PFSK-1 (cell line): ENCODE results near the gene STK40.

ENCODE experiments used
- FOXP2 ChIP-seq: optimal IDR thresholded peaks from 2 replicates; pipeline ENCODE3; 2011; ENCODE audit warnings: borderline replicate concordance, control low read depth, inconsistent platforms; ENCODE audit not compliant: insufficient read depth; ENCODE audit errors: extremely low read length, extremely low read depth
- POLR2AphosphoS5 ChIP-seq: IDR thresholded peaks from 2 replicates; pipeline ENCODE4 v1.6.1; 2012; ENCODE audit warnings: low read depth, mild to moderate bottlenecking, control low read depth, low read length, moderate library complexity
- SIN3A ChIP-seq: IDR thresholded peaks from 2 replicates; pipeline ENCODE4 v1.6.1; 2012; ENCODE audit warnings: mild to moderate bottlenecking, low read length, moderate library complexity, borderline replicate concordance; ENCODE audit not compliant: insufficient read depth
- TAF1 ChIP-seq: IDR thresholded peaks from 2 replicates; pipeline ENCODE4 v1.6.1; 2012; ENCODE audit warnings: low read length, control low read depth, borderline replicate concordance; ENCODE audit not compliant: insufficient read depth
- TF ChIP-seq, protein P1 (sequence below), 2 experiments: IDR thresholded peaks; 2 replicates each; pipeline versions ENCODE4 v1.6.1 to v1.8.0; 2011 to 2012; ENCODE audit warnings: low read depth in 2 of 2, low read length in 2 of 2, control low read depth in 1 of 2, inconsistent platforms in 1 of 2, mild to moderate bottlenecking in 1 of 2, moderate library complexity in 1 of 2; ENCODE audit not compliant: insufficient read depth in 1 of 2

STK40 gene

DNA sequence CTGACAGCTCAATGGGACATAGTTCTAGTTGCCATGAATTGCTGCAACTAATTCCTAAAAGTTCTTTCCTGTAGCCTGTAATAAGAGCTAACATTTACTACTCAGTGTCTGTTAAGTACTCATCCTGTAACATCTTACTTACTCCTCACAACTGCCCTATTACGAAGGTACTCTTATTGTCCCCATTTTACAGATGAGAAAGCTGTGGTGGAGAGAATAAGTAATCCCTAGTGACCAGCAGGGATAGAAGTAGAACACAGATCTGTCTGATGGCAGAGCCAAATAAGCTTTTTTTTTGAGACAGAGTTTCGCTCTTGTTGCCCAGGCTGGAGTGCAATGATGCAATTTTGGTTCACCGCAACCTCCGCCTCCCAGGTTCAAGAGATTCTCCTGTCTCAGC, 3.1 kb downstream of the STK40 start:
- TF ChIP-seq TAF1 (no peak), SIN3A (no peak), POLR2AphosphoS5 (no peak), FOXP2 (no peak)
- TF ChIP-seq, protein P1, sequence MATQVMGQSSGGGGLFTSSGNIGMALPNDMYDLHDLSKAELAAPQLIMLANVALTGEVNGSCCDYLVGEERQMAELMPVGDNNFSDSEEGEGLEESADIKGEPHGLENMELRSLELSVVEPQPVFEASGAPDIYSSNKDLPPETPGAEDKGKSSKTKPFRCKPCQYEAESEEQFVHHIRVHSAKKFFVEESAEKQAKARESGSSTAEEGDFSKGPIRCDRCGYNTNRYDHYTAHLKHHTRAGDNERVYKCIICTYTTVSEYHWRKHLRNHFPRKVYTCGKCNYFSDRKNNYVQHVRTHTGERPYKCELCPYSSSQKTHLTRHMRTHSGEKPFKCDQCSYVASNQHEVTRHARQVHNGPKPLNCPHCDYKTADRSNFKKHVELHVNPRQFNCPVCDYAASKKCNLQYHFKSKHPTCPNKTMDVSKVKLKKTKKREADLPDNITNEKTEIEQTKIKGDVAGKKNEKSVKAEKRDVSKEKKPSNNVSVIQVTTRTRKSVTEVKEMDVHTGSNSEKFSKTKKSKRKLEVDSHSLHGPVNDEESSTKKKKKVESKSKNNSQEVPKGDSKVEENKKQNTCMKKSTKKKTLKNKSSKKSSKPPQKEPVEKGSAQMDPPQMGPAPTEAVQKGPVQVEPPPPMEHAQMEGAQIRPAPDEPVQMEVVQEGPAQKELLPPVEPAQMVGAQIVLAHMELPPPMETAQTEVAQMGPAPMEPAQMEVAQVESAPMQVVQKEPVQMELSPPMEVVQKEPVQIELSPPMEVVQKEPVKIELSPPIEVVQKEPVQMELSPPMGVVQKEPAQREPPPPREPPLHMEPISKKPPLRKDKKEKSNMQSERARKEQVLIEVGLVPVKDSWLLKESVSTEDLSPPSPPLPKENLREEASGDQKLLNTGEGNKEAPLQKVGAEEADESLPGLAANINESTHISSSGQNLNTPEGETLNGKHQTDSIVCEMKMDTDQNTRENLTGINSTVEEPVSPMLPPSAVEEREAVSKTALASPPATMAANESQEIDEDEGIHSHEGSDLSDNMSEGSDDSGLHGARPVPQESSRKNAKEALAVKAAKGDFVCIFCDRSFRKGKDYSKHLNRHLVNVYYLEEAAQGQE (IDR thresholded peaks at IDR 0.05; ENCODE audit: insufficient read depth in 1 of 2, low read depth in 2 of 2, low read length in 2 of 2) = no peak

DNA sequence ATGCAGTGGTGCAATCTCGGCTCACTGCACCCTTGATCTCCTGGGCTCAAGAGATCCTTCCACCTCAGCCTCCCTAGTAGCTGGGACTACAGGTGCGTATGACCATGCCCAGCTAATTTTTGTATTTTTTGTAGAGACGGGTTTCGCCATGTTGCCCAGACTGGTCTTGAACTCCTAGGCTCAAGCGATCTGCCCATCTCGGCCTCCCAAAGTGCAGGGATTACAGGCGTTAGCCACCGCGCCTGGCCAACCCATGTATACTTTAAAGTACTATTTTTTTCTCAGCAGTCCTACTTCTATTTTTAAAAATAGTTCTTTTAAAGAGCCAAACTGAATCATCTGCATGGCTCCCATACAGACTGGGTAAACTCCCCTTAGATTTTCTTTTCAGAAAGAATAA, 3.5 kb downstream of the STK40 start:
- TF ChIP-seq TAF1 (no peak), SIN3A (no peak), FOXP2 (no peak), POLR2AphosphoS5 (no peak)
- TF ChIP-seq, protein P1 (IDR thresholded peaks at IDR 0.05; ENCODE audit: insufficient read depth in 1 of 2, low read depth in 2 of 2, low read length in 2 of 2) = no peak

DNA sequence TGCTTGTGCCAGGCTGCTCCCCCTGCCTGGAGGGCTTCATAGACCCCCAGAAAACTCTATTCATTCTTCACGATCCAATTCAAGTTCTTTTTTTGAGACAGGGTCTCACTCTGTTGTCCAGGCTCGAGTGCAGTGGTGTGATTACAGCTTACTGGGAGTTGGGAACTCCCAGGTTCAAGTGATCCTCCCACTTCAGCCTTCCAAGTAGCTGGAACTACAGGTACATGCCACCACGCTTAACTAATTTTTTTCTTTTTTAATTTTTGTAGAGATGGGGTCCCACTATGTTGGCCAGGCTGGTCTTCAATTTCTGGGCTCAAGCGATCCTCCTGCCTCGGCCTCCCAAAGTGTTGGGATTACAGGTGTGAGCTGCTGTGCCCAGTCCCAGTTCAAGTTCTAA, 4.3 kb downstream of the STK40 start:
- TF ChIP-seq SIN3A (no peak), TAF1 (no peak), POLR2AphosphoS5 (no peak), FOXP2 (no peak)
- TF ChIP-seq, protein P1 (IDR thresholded peaks at IDR 0.05; ENCODE audit: insufficient read depth in 1 of 2, low read depth in 2 of 2, low read length in 2 of 2) = no peak

DNA sequence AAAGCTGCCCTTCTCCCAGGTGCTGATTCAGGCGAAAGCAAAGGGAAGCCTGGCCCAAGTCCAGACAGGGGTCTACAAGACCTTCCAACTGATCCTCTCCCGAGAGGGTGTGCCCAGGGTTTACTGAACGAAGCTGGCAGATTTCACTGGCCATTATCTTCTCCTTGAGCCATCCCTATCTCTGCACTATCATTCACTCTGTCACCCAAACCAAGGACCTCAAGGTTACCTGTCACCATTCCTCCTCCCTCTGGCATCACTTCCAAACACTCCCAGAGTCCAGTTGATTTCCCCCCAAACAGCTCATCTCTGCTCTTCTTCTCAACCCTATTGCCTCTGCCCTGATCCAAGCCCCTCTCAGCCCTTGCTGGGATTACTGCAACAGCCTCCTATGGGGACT, 4.9 kb downstream of the STK40 start:
- TF ChIP-seq, protein P1 (IDR thresholded peaks at IDR 0.05; ENCODE audit: insufficient read depth in 1 of 2, low read depth in 2 of 2, low read length in 2 of 2) = no peak
- TF ChIP-seq POLR2AphosphoS5 (no peak), SIN3A (no peak), TAF1 (no peak), FOXP2 (no peak)

DNA sequence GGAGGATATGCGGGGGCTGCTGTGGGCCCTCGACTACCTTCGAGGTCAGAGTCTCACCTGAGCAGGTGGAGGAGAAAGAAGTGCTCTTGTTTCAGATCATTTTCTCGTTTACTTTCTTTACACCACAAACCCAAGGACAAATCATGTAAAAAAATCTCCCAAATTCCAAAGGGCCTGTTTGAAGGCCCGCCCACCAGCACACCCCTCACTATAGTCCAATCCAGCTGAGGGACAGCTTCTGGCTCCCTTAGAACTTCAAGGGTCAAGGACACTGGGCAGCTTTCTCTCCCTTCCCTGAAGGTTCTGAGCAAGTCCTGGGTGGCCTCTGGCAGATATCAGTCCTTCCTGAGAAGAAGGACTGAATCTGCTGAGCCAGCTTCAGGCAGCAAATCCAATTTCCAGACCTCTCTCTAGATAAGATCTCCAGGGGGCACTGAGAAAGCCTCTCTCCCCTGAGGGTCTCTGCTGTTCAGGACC, 5.5 kb downstream of the STK40 start:
- TF ChIP-seq POLR2AphosphoS5 = no peak
- no peak for TF ChIP-seq TAF1
- TF ChIP-seq FOXP2 = no peak
- TF ChIP-seq SIN3A = no peak
